ENCODE results near the gene OPN1SW.

The OPN1SW gene

GRCh38 chr7:128767475-128768110 is 8.0 kb downstream of the OPN1SW start:
- no peak for DNase-seq (ENCODE audit: low read depth, low spot score)
- no peak overlapping the region for H3K27ac ChIP-seq

GRCh38 chr7:128763541-128763940 is 12.1 kb downstream of the OPN1SW start:
- no peak overlapping the region for H3K27ac ChIP-seq
- no peak for DNase-seq (ENCODE audit: low read depth, low spot score)

- no peak overlapping the region for H3K27ac ChIP-seq
- no peak for DNase-seq (ENCODE audit: low read depth, low spot score)
Observed at GRCh38 chr7:128759242-128759641, 16.4 kb downstream of the OPN1SW start.

GRCh38 chr7:128758553-128758952 is 17.0 kb downstream of the OPN1SW start:
- no peak for DNase-seq (ENCODE audit: low read depth, low spot score)
- H3K27ac ChIP-seq: no peak overlapping the region

GRCh38 chr7:128757203-128757602 is 18.4 kb downstream of the OPN1SW start:
- H3K27ac ChIP-seq: no peak overlapping the region
- DNase-seq (ENCODE audit: low read depth, low spot score): no peak

- H3K27ac ChIP-seq: no peak overlapping the region
- DNase-seq (ENCODE audit: low read depth, low spot score): no peak
Observed at GRCh38 chr7:128755819-128756476, 19.6 kb downstream of the OPN1SW start.

GRCh38 chr7:128755075-128755818 is 20.3 kb downstream of the OPN1SW start:
- DNase-seq (ENCODE audit: low read depth, low spot score): no peak
- H3K27ac ChIP-seq: no peak overlapping the region

GRCh38 chr7:128752251-128752650 is 23.3 kb downstream of the OPN1SW start:
- H3K27ac ChIP-seq: no peak overlapping the region
- DNase-seq (ENCODE audit: low read depth, low spot score): no peak

- no peak for DNase-seq (ENCODE audit: low read depth, low spot score)
- H3K27ac ChIP-seq: no peak overlapping the region
Observed at GRCh38 chr7:128747327-128748079, 28.1 kb downstream of the OPN1SW start.

- no peak overlapping the region for H3K27ac ChIP-seq
- DNase-seq (ENCODE audit: low read depth, low spot score): no peak
Observed at GRCh38 chr7:128745706-128746105, 29.9 kb downstream of the OPN1SW start.

- no peak overlapping the region for H3K27ac ChIP-seq
Observed at GRCh38 chr7:128744366-128744905, 31.2 kb downstream of the OPN1SW start.

GRCh38 chr7:128743112-128743772 is 32.4 kb downstream of the OPN1SW start:
- no peak for DNase-seq (ENCODE audit: low read depth, low spot score)
- no peak overlapping the region for H3K27ac ChIP-seq

More at GRCh38 chr7:128744366-128744905, 31.2 kb downstream of the OPN1SW start:
- no peak for DNase-seq (ENCODE audit: low read depth, low spot score)

GRCh38 chr7:128742206-128742605 is 33.4 kb downstream of the OPN1SW start:
- no peak for DNase-seq (ENCODE audit: low read depth, low spot score)

GRCh38 chr7:128741491-128741890 is 34.1 kb downstream of the OPN1SW start:
- H3K27ac ChIP-seq: peak overlapping the region; percentile 34
- no peak for DNase-seq (ENCODE audit: low read depth, low spot score)

More at GRCh38 chr7:128742206-128742605, 33.4 kb downstream of the OPN1SW start:
- peak overlapping the region; percentile 34 for H3K27ac ChIP-seq

- DNase-seq (ENCODE audit: low read depth, low spot score): no peak
- no peak overlapping the region for H3K27ac ChIP-seq
Observed at GRCh38 chr7:128740996-128741395, 34.6 kb downstream of the OPN1SW start.

- no peak for DNase-seq (ENCODE audit: low read depth, low spot score)
- H3K27ac ChIP-seq: peak overlapping the region; percentile 80
Observed at GRCh38 chr7:128739990-128740682, 35.5 kb downstream of the OPN1SW start.

GRCh38 chr7:128739048-128739962 is 36.3 kb downstream of the OPN1SW start, which contains the start of gene CALU:
Gene CALU (plus strand): TSS chr7:128739359. CDS start chr7:128748584, 9,225 bp downstream.
- H3K27ac ChIP-seq: peak within 1 kb of the TSS; percentile 80
- peak; percentile 66 for DNase-seq (ENCODE audit: low read depth, low spot score)

- no peak for DNase-seq (ENCODE audit: low read depth, low spot score)
- H3K27ac ChIP-seq: peak overlapping the region; percentile 80
Observed at GRCh38 chr7:128738570-128739047, 37.0 kb downstream of the OPN1SW start.
